ENCODE data around the gene AATK. TPM values are rescaled to one million over a fixed set of nuclear protein-coding genes. Genes with fewer than 3 reads are reported as not detected.

Gene AATK
- total RNA-seq, 1 donor from 2014 or later, result 0.89 TPM

DNA sequence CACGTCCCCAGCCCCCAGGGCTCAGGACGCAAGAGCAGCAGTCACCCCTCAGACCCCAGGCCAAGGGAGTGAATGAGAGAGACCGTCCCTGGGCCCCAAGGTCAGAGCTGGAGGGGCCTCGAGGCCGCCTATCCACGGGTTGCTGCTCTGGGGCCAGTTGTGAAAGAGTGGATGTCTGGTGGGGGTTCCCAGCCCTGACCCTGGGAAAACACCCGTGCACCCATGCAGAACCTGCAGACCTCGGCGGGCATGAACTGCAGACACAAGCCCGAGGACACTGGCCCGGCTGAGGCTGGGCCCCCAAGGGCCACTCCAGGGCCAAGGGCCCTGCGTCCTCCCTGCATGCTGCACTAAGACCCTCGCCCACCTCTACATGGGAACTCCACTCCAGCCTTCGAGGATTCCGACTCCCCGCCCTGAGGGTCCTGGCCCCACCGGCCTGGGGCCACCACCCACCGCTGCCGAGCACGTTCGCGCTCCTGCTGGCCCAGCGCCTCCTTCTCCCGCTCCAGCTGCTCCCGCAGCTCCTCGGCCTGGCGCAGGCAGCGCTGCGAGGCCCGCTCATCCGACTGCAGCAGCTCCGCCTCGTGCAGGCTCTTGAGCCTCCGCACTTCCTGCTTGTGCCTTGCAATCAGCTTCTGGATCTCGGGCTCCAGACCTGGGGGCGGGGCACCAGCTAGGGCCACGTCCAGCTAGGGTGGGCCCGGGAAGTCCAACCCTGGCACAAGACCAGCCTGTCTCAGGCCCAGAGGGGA lies 27.6 kb upstream of the AATK start:
- no peaks in the 10 kb centered on the region for H3K27me3 Mint-ChIP-seq (ENCODE audit: low read depth)
- no peaks in the 10 kb centered on the region for H3K36me3 Mint-ChIP-seq (ENCODE audit: low read depth)
- DNase-seq (ENCODE audit: low spot score), result no peak
- H3K4me1 Mint-ChIP-seq (ENCODE audit: low read depth), result no peaks in the 10 kb centered on the region
- no peak overlapping the region for H3K27ac Mint-ChIP-seq
- H3K4me3 Mint-ChIP-seq (ENCODE audit: low read depth), result no peak overlapping the region
- no peaks in the 10 kb centered on the region for H3K9me3 Mint-ChIP-seq
- intact Hi-C loops (cut with micrococcal nuclease), result no loop called here

DNA sequence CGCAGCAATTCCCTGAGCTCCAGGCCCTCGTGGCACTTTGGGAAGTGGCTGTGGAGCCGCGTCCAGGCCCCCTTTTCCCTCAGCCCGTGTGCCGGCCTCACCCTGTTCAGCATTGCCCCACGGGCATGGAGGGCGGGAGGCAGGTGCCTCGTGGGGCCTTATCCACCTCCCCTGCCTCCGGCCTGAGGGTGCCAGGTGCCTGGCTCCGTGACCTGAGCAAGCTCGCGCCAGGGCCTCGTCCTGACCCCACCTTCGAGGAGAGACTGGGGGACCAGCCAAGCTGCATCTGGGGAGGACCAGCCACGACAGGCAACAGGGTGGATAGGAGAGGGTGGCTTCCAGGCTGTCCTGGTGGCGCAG lies 27.0 kb upstream of the AATK start:
- Mint-ChIP-seq H3K4me1 (ENCODE audit: low read depth) (no peaks in the 10 kb centered on the region), H3K4me3 (ENCODE audit: low read depth) (no peak overlapping the region), H3K27me3 (ENCODE audit: low read depth) (no peaks in the 10 kb centered on the region), H3K27ac (no peak overlapping the region), H3K36me3 (ENCODE audit: low read depth) (no peaks in the 10 kb centered on the region), H3K9me3 (no peaks in the 10 kb centered on the region)
- intact Hi-C loops (cut with micrococcal nuclease), result no loop called here
- no peak for DNase-seq (ENCODE audit: low spot score)

DNA sequence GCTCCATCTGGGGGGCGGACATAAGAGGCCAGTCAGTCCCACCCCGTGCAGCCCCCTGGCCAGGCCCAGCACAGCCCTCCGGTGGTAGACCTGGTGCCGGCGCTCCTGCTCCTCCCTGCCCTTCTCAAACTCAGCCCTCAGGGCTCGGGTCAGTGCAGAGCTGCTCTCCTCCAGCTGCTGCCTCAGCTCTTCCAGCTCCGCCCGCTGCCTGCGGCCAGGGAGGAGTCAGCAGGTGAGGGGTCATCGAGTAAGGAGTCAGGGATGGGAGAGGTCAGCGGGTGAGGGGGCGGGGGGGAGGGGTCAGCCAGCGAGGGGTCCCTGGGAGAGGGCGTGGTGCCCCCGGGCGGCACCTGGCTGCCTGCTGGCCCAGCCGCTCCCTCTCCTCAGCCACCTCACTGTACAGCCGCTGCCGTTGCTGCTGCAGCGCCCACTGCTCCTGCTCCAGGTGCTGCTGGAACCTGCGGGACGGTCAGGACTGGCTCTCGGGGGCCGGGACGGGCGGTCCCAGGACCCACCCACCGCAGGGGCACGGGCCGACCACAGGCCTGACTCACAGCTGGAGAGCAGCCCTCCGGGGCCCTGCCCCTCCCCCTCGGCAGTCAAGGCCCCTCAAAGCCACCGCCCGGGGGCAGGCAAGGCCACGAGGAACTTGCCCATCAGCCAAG lies 26.5 kb upstream of the AATK start:
- Mint-ChIP-seq H3K9me3 (no peaks in the 10 kb centered on the region), H3K36me3 (ENCODE audit: low read depth) (no peaks in the 10 kb centered on the region), H3K4me3 (ENCODE audit: low read depth) (no peak overlapping the region), H3K4me1 (ENCODE audit: low read depth) (no peaks in the 10 kb centered on the region), H3K27me3 (ENCODE audit: low read depth) (no peaks in the 10 kb centered on the region), H3K27ac (no peak overlapping the region)
- intact Hi-C loops (cut with micrococcal nuclease), result no loop called here
- DNase-seq (ENCODE audit: low spot score), result no peak

DNA sequence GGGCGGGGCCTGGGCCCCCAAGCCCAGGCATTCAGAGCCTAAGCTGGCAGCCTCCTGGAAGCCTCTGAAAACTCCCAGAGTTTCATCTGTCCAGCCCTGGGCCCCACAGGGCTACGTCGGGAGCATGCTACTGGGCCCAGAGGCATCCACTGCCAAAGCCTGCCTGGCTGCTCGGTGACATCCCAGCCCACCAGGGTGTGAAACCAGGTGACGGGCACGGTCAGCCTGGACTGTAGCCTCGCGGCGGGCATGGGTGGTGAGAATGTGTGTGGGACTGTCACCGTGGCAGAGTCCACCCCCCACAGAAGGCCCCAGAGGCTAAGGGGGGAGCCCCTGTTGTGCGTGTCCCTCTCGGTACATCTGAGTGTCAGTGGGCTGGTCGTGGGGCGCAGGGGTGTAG lies 25.6 kb upstream of the AATK start:
- no peaks in the 10 kb centered on the region for H3K9me3 Mint-ChIP-seq
- H3K4me1 Mint-ChIP-seq (ENCODE audit: low read depth), result no peaks in the 10 kb centered on the region
- DNase-seq (ENCODE audit: low spot score), result no peak
- H3K36me3 Mint-ChIP-seq (ENCODE audit: low read depth), result no peaks in the 10 kb centered on the region
- H3K27me3 Mint-ChIP-seq (ENCODE audit: low read depth), result no peaks in the 10 kb centered on the region
- intact Hi-C loops (cut with micrococcal nuclease), result no loop called here
- no peak overlapping the region for H3K27ac Mint-ChIP-seq
- no peak overlapping the region for H3K4me3 Mint-ChIP-seq (ENCODE audit: low read depth)

DNA sequence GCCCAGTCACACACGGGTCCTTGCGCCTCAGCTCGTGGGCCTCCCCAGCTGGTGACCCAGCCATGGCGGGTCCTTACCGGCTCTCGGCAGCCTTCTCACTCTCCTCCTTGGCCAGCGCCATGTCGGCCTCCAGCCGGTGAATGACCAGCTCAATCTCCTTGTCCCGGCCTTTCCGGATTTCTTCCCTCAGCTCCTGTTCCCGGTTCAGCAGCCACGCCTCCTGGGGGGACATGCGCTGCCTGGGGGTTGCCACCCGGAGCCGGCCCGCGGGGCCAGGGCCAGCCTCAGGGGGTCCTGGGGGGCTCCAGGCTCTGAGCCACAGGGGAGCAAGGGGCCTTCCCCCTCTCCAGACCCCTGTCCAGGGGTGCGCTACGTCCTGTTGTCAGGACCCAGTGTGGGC lies 25.1 kb upstream of the AATK start:
- Mint-ChIP-seq H3K27ac (no peak overlapping the region), H3K4me1 (ENCODE audit: low read depth) (no peaks in the 10 kb centered on the region), H3K4me3 (ENCODE audit: low read depth) (no peak overlapping the region), H3K27me3 (ENCODE audit: low read depth) (no peaks in the 10 kb centered on the region), H3K36me3 (ENCODE audit: low read depth) (no peaks in the 10 kb centered on the region), H3K9me3 (no peaks in the 10 kb centered on the region)
- DNase-seq (ENCODE audit: low spot score), result no peak
- intact Hi-C loops (cut with micrococcal nuclease), result no loop called here

DNA sequence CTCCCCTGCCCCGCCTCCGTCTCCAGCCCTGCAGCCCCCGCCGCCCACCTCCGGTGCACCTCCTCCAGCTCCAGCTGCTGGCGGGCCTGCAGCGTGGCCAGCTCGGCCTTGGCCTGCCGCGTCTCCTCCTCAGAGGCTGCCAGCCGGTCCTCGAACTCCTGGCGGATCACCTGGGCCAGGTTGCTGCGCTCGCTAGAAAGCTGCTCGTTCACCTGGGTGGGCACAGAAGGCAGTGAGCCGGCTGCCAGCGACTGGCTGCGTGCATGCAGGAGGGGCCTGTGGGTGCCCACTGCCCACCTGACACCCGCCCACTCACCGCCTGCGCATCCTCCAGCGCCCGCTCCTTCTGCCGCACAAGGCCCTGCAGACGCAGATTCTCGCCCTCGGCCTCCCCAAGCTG lies 24.6 kb upstream of the AATK start:
- Mint-ChIP-seq H3K4me3 (ENCODE audit: low read depth) (no peak overlapping the region), H3K27ac (no peak overlapping the region), H3K4me1 (ENCODE audit: low read depth) (no peaks in the 10 kb centered on the region), H3K27me3 (ENCODE audit: low read depth) (no peaks in the 10 kb centered on the region), H3K9me3 (no peaks in the 10 kb centered on the region), H3K36me3 (ENCODE audit: low read depth) (no peaks in the 10 kb centered on the region)
- intact Hi-C loops (cut with micrococcal nuclease), result no loop called here
- DNase-seq (ENCODE audit: low spot score), result no peak

DNA sequence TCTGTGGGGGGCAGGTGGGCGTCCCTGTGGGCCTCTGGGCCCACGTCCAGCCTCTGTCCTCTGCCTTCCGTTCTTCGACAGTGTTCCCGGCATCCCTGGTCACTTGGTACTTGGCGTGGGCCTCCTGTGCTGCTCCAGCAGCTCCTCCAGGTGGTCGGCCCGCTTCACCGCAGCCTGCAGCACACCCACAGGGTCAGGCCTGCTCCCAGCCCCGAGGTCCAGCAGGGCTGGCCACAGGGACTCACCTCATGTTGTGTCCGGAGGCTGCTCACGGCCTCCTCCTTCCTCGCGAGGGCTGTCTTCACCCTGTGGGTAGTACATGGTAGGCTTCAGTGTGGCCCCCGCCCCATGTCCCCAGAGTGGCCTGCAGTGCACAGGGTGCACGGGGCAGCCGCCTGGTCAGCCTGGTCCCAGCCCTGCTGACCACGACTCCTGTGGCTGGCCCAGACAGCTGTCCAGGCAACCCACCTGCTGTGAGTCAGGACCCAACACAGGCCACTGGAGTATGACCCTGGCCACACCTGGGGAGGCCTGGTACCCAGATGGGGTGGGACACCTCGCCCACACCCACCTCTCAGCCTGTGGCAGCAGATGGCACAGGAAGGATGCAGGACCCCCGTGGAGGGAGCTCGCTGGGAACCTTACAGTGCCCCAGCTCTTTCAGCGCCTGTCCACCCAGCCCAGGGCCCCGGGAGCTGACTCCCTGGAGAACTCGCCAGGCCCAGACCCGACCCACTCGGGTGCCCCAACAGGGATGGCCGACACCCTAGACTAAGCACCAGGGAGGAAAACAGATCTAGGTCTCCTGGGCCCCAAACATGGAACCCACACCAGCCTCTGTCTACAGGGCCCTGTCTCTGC lies 23.9 kb upstream of the AATK start:
- Mint-ChIP-seq H3K27me3 (ENCODE audit: low read depth) (no peaks in the 10 kb centered on the region), H3K36me3 (ENCODE audit: low read depth) (no peaks in the 10 kb centered on the region), H3K4me3 (ENCODE audit: low read depth) (no peak overlapping the region), H3K9me3 (no peaks in the 10 kb centered on the region), H3K27ac (no peak overlapping the region), H3K4me1 (ENCODE audit: low read depth) (no peaks in the 10 kb centered on the region)
- intact Hi-C loops (cut with micrococcal nuclease), result no loop called here
- DNase-seq (ENCODE audit: low spot score), result no peak

DNA sequence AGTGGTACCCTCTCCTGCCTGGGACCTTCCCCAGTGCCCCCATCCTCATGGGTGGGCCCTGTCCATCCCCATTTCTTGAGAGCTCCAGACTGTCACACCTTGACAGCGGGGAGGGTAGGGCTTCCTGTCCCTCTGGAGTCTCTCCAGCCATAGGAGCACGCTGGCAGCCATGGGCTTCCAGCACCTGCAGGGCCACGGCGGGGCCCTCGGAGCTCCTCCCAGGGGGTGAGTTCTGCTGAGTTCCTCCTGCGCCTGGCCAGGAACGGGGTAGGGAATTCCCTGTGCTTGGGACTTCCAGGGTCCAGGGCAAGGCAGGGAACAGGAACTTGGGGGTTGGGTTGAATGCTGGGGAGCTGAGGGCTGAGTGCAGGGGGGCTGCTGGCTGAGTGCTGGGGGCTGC lies 23.0 kb upstream of the AATK start:
- H3K27ac Mint-ChIP-seq, result no peak overlapping the region
- intact Hi-C loops (cut with micrococcal nuclease), result no loop called here
- H3K4me1 Mint-ChIP-seq (ENCODE audit: low read depth), result no peaks in the 10 kb centered on the region
- DNase-seq (ENCODE audit: low spot score), result no peak
- no peaks in the 10 kb centered on the region for H3K27me3 Mint-ChIP-seq (ENCODE audit: low read depth)
- no peaks in the 10 kb centered on the region for H3K9me3 Mint-ChIP-seq
- no peaks in the 10 kb centered on the region for H3K36me3 Mint-ChIP-seq (ENCODE audit: low read depth)
- H3K4me3 Mint-ChIP-seq (ENCODE audit: low read depth), result no peak overlapping the region

DNA sequence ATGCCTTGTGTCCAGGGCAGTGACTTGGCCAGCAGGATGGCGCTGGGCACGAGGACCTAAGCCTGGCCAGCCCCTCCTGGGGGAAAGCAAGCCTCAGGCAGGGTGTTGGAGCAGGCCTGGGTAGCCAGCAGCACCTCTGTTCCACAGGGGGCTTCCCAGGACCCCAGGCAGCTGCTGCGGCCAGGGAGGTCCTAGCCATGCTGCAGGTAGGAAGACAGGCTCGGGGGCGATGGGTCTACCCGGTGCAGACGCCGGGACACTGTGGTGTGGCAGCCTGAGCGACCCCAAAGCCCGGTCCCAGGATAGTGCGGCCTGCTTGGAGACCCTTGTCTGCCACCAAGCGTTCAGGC lies 22.4 kb upstream of the AATK start:
- DNase-seq (ENCODE audit: low spot score), result no peak
- Mint-ChIP-seq H3K27ac (no peak overlapping the region), H3K4me1 (ENCODE audit: low read depth) (no peaks in the 10 kb centered on the region)

DNA sequence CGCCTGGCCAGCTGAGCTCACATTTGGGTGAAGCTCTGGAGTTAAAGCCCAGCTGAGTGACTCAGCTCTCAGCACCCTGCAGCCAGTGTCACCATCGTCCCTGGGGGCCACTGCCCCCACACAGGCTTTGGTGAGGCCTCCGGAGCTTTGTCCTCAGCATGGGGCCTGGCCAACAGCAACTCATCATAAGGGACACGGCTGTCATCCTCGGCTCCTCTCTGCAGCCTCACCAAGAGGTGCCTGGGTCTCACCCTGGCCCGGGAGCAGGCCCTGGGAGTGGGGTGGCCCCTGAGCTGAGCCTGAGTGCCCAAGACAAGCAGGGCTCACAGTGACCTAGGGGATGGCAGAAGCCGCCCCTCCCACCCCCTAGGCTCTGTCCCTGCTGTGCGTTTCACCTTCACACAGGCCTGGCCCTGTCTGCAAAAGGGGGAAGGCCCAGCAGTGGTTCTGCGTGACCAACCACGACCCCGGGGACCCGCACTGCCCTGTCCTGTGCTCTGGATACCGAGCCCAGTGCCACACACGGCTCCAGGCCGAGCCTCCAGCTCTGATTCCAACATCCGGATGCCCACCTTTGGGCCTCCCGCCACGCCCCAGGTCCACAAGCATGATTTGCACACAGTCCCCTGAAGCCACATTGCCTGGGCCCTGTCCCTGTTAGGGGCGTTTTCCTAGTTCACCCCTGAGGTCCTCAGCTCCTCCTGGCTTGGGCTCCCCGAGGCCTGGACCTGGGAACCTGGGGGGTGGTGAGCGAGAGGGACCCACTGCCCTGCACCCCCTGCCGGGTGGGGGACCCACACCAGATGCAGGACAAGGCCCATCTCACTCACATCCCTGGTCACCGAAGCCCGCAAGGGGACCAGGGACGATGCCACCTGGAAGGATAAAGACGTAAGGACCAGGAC lies 21.8 kb upstream of the AATK start:
- DNase-seq (ENCODE audit: low spot score), result no peak
- no peaks in the 10 kb centered on the region for H3K36me3 Mint-ChIP-seq (ENCODE audit: low read depth)
- H3K27me3 Mint-ChIP-seq (ENCODE audit: low read depth), result no peaks in the 10 kb centered on the region
- intact Hi-C loops (cut with micrococcal nuclease), result no loop called here
- no peaks in the 10 kb centered on the region for H3K4me1 Mint-ChIP-seq (ENCODE audit: low read depth)
- no peak overlapping the region for H3K27ac Mint-ChIP-seq
- no peak overlapping the region for H3K4me3 Mint-ChIP-seq (ENCODE audit: low read depth)
- no peaks in the 10 kb centered on the region for H3K9me3 Mint-ChIP-seq

More for the DNA sequence above, 22.4 kb upstream of the AATK start:
- no peaks in the 10 kb centered on the region for H3K27me3 Mint-ChIP-seq (ENCODE audit: low read depth)
- no peaks in the 10 kb centered on the region for H3K9me3 Mint-ChIP-seq
- no peaks in the 10 kb centered on the region for H3K36me3 Mint-ChIP-seq (ENCODE audit: low read depth)
- no peak overlapping the region for H3K4me3 Mint-ChIP-seq (ENCODE audit: low read depth)
- intact Hi-C loops (cut with micrococcal nuclease), result no loop called here

DNA sequence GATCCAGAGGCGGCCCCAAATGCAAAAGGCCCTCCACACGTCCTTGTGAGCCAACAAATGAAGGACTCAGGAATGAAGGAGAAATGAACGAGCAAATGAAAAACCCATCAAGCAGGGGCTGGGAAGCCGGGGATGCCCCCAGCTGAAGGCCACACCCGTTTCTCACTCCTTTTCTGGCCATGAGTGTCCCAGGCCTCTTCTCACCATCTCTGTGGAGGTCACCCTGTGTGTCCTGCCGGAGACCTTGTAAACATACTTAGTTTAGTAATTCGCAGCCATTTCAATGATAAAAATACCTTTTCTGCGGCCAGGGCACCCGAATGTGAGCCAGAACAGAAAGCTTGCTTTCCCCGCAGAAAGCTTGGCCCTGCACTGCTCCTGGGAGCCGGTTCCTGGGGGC lies 21.1 kb upstream of the AATK start:
- no peaks in the 10 kb centered on the region for H3K4me1 Mint-ChIP-seq (ENCODE audit: low read depth)
- H3K27ac Mint-ChIP-seq, result no peak overlapping the region
- no peaks in the 10 kb centered on the region for H3K27me3 Mint-ChIP-seq (ENCODE audit: low read depth)
- H3K36me3 Mint-ChIP-seq (ENCODE audit: low read depth), result no peaks in the 10 kb centered on the region
- DNase-seq (ENCODE audit: low spot score), result no peak
- H3K4me3 Mint-ChIP-seq (ENCODE audit: low read depth), result no peak overlapping the region
- intact Hi-C loops (cut with micrococcal nuclease), result no loop called here
- no peaks in the 10 kb centered on the region for H3K9me3 Mint-ChIP-seq

DNA sequence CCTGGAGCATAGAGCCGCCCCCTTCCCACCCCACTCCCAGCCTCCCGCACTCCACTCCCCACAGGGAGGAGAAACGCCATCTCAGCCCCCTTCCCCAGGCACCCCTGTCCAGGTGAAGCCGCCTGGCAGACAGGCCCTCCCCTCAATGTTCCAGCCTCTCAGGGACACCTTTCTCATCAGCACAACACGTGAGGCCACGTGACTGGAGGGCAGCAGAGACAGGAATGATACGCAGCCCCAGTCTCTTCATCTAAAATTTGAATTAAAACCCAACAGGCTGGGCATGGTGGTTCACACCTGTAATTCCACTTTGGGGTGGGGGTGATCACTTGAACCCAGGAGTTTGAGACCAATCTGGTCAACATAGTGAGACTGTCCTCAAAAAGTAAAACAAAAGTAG lies 20.2 kb upstream of the AATK start:
- Mint-ChIP-seq H3K9me3 (no peaks in the 10 kb centered on the region), H3K27ac (no peak overlapping the region), H3K4me3 (ENCODE audit: low read depth) (no peak overlapping the region), H3K36me3 (ENCODE audit: low read depth) (no peaks in the 10 kb centered on the region), H3K4me1 (ENCODE audit: low read depth) (no peaks in the 10 kb centered on the region), H3K27me3 (ENCODE audit: low read depth) (no peaks in the 10 kb centered on the region)
- DNase-seq (ENCODE audit: low spot score), result no peak
- intact Hi-C loops (cut with micrococcal nuclease), result no loop called here

Data from activated T-helper 2 cell treated with anti-CD3 and anti-CD28 coated beads, Interferon-gamma antibody, Interleukin-2, Interleukin-4, amounts not matched to agents 10 μg/mL and 5 μg/mL and 100 μg/mL, durations not matched to agents 14 hours and 24 hours and 36 hours (primary cell).